H1 (cell line): Measurements from ENCODE around the gene APC2. TPM values are rescaled to one million over a fixed set of nuclear protein-coding genes. Genes with fewer than 3 reads are reported as not detected.

Experiments used
- CTCF ChIA-PET: fragments of 300-600 bp; sonication (Branson Sonifier 250); formaldehyde crosslinking; loops from one replicate; lab custom pipeline; 2021; ENCODE audit not compliant: partially characterized antibody; lab: Charles Lee
- POLR2A ChIA-PET: fragments of 300-600 bp; sonication (Branson Sonifier 250); formaldehyde crosslinking; loops from one replicate; lab custom pipeline; 2021; ENCODE audit warnings: inconsistent platforms; ENCODE audit not compliant: partially characterized antibody; lab: Charles Lee
- DNase-seq, 2 experiments: peaks; one replicate each; pipeline versions ENCODE4 v3.0.0 to v3.0.0-alpha.2; 2010 to 2022; ENCODE audit warnings: low spot score in 2 of 2, low read depth in 1 of 2, mixed read lengths in 1 of 2
- FAIRE-seq: peaks from 2 replicates; lab custom pipeline; 2011; peaks lifted over from hg19 to GRCh38; lab: Jason Lieb, UNC
- H2AFZ ChIP-seq: 2 replicates; pipeline ENCODE4 v1.8.1; 2012; ENCODE audit warnings: low read length, inconsistent platforms
- H2AK5ac ChIP-seq: 2 replicates; pipeline ENCODE4 v1.6.1; 2013; ENCODE audit warnings: low read depth, low read length
- H2BK120ac ChIP-seq: replicated peaks from 2 replicates; pipeline ENCODE3; 2013; ENCODE audit warnings: low read depth, low read length, inconsistent platforms
- H2BK12ac ChIP-seq: 2 replicates; pipeline ENCODE4 v1.6.1; 2013; ENCODE audit warnings: low read depth, low read length
- H2BK15ac ChIP-seq: 2 replicates; pipeline ENCODE4 v1.6.1; 2013; ENCODE audit warnings: low read length
- H2BK20ac ChIP-seq: 2 replicates; pipeline ENCODE4 v1.6.1; 2013; ENCODE audit warnings: low read length
- H2BK5ac ChIP-seq: 2 replicates; pipeline ENCODE4 v1.6.1; 2013; ENCODE audit warnings: low read depth, low read length
- H3K14ac ChIP-seq: 2 replicates; pipeline ENCODE4 v1.6.1; 2013; ENCODE audit warnings: inconsistent platforms; ENCODE audit not compliant: insufficient read length
- H3K18ac ChIP-seq: 2 replicates; pipeline ENCODE4 v1.6.1; 2013; ENCODE audit warnings: low read length; ENCODE audit errors: extremely low read depth
- H3K23ac ChIP-seq: 2 replicates; pipeline ENCODE4 v1.6.1; 2013; ENCODE audit warnings: inconsistent platforms; ENCODE audit not compliant: insufficient read length
- H3K23me2 ChIP-seq: 2 replicates; pipeline ENCODE4 v1.6.1; 2013; ENCODE audit warnings: low read depth, low read length
- H3K27ac ChIP-seq: 2 replicates; pipeline ENCODE4 v1.6.1; 2011; ENCODE audit warnings: low read depth, low read length, inconsistent platforms
- H3K27me3 ChIP-seq, 4 experiments: replicated peaks in 1 of 4; 1 replicate in 1 of 4; 2 replicates in 3 of 4; pipeline versions ENCODE4 v1.6.1 to v1.8.1; 2011 to 2013; ENCODE audit warnings: low read length in 3 of 4, mild to moderate bottlenecking in 3 of 4, inconsistent platforms in 2 of 4, mixed read lengths in 2 of 4, moderate library complexity in 1 of 4; ENCODE audit not compliant: control insufficient read depth in 3 of 4, insufficient read depth in 3 of 4; ENCODE audit errors: extremely low read depth in 1 of 4
- H3K36me3 ChIP-seq, 4 experiments: 2 replicates each; pipeline versions ENCODE4 v1.6.1 to v1.8.1; 2011 to 2013; ENCODE audit warnings: mild to moderate bottlenecking in 4 of 4, low read length in 3 of 4, moderate library complexity in 2 of 4, control low read depth in 1 of 4, inconsistent platforms in 1 of 4; ENCODE audit not compliant: insufficient read depth in 4 of 4, control insufficient read depth in 2 of 4
- H3K4ac ChIP-seq: replicated peaks from 2 replicates; pipeline ENCODE3; 2013; ENCODE audit warnings: low read length, low read depth, mixed read lengths, inconsistent platforms; ENCODE audit not compliant: insufficient read length
- H3K4me1 ChIP-seq, 4 experiments: replicated peaks in 1 of 4; 1 replicate in 1 of 4; 2 replicates in 3 of 4; pipeline versions ENCODE4 v1.6.1 to v1.8.1; 2011 to 2013; ENCODE audit warnings: low read length in 3 of 4, inconsistent platforms in 2 of 4, mixed read lengths in 1 of 4; ENCODE audit not compliant: insufficient read depth in 4 of 4, control insufficient read depth in 3 of 4
- H3K4me2 ChIP-seq, 2 experiments: 2 replicates each; pipeline versions ENCODE4 v1.6.1 to v1.8.1; 2011 to 2013; ENCODE audit warnings: low read depth in 2 of 2, low read length in 2 of 2, control low read depth in 1 of 2, inconsistent platforms in 1 of 2, mild to moderate bottlenecking in 1 of 2; ENCODE audit not compliant: insufficient read depth in 1 of 2
- H3K4me3 ChIP-seq, 4 experiments: fragments of 200-600, 300-600 bp in 1 of 4; sonication (generic), shearing (Covaris generic), sonication (Bioruptor Twin) in 1 of 4; 2 replicates each; pipeline versions ENCODE4 v1.5.1 to v1.8.1; 2011 to 2016; ENCODE audit warnings: low read length in 4 of 4, low read depth in 3 of 4, control low read depth in 2 of 4, inconsistent platforms in 2 of 4, mild to moderate bottlenecking in 2 of 4, mixed read lengths in 1 of 4, moderate library complexity in 1 of 4; ENCODE audit not compliant: insufficient read depth in 2 of 4; ENCODE audit errors: extremely low read depth in 1 of 4
- H3K56ac ChIP-seq: replicated peaks from 2 replicates; pipeline ENCODE3; 2013; ENCODE audit warnings: low read depth, mild to moderate bottlenecking, mixed read lengths, low read length, inconsistent platforms; ENCODE audit not compliant: insufficient read length
- H3K79me1 ChIP-seq: 2 replicates; pipeline ENCODE4 v1.6.1; 2013; ENCODE audit warnings: low read depth, low read length, control low read depth
- H3K79me2 ChIP-seq, 2 experiments: 2 replicates each; pipeline versions ENCODE4 v1.6.1 to v1.8.1; 2012 to 2013; ENCODE audit warnings: low read length in 2 of 2, mild to moderate bottlenecking in 2 of 2, inconsistent platforms in 1 of 2; ENCODE audit not compliant: insufficient read depth in 2 of 2, control insufficient read depth in 1 of 2
- H3K9ac ChIP-seq, 4 experiments: replicated peaks in 1 of 4; 1 replicate in 1 of 4; 2 replicates in 3 of 4; pipeline versions ENCODE4 v1.6.1 to v1.8.1; 2011 to 2013; ENCODE audit warnings: low read depth in 3 of 4, low read length in 3 of 4, control low read depth in 2 of 4, mild to moderate bottlenecking in 2 of 4, moderate library complexity in 2 of 4, inconsistent platforms in 1 of 4; ENCODE audit errors: extremely low read depth in 1 of 4
- H3K9me3 ChIP-seq, 2 experiments: 2 replicates each; pipeline versions ENCODE4 v1.6.1 to v1.8.1; 2012 to 2013; ENCODE audit warnings: mild to moderate bottlenecking in 2 of 2, moderate library complexity in 2 of 2, control low read depth in 1 of 2, inconsistent platforms in 1 of 2, low read depth in 1 of 2, low read length in 1 of 2, mixed read lengths in 1 of 2; ENCODE audit not compliant: insufficient read depth in 2 of 2
- H4K20me1 ChIP-seq, 2 experiments: replicated peaks in 1 of 2; 2 replicates each; pipeline versions ENCODE3 to v1.8.1; 2011 to 2013; ENCODE audit warnings: inconsistent platforms in 2 of 2, low read length in 2 of 2, mild to moderate bottlenecking in 1 of 2; ENCODE audit not compliant: insufficient read depth in 2 of 2, control insufficient read depth in 1 of 2
- H4K5ac ChIP-seq: 2 replicates; pipeline ENCODE4 v1.6.1; 2013; ENCODE audit warnings: low read length, low read depth, mixed read lengths, inconsistent platforms; ENCODE audit not compliant: insufficient read length
- H4K8ac ChIP-seq: 2 replicates; pipeline ENCODE4 v1.8.0; 2013; ENCODE audit warnings: mild to moderate bottlenecking, moderate library complexity, low read length, inconsistent platforms; ENCODE audit not compliant: insufficient read depth; ENCODE audit errors: extremely low read depth
- H4K91ac ChIP-seq: replicated peaks from 2 replicates; pipeline ENCODE3; 2013; ENCODE audit warnings: low read length, mixed read lengths, inconsistent platforms; ENCODE audit not compliant: insufficient read length
- RAD21 ChIP-seq, 2 experiments: IDR thresholded peaks in 1 of 2; conservative IDR thresholded peaks in 1 of 2; 2 replicates each; pipeline ENCODE4 v1.6.1; 2011; ENCODE audit warnings: low read depth in 2 of 2, low read length in 2 of 2, improper control_type of control experiment in 1 of 2, inconsistent platforms in 1 of 2, mild to moderate bottlenecking in 1 of 2, moderate library complexity in 1 of 2
- WGBS, 2 experiments: shearing (Covaris generic) in 1 of 2; methylation state at CpG; one replicate each; pipeline versions ENCODE4 v1.1.6 to v1.1.7; 2013 to 2015; ENCODE audit warnings: low lambda C conversion rate in 2 of 2, mixed read lengths in 2 of 2, inconsistent platforms in 1 of 2, low coverage in 1 of 2, missing lambda C conversion rate in 1 of 2; ENCODE audit not compliant: insufficient replicate concordance in 2 of 2, insufficient coverage in 1 of 2, insufficient read length in 1 of 2; ENCODE audit errors: extremely low coverage in 1 of 2, missing lambda C conversion rate in 1 of 2; 5-methylcytosine and 5-hydroxymethylcytosine counted together
- polyA plus RNA-seq, 7 experiments: library from polyadenylated mRNA; depleted of rRNA in 3 of 7; stranded (reverse) in 5 of 7; unstranded in 2 of 7; fragments of >200 nt in 5 of 7; fragments of 200-250 nt in 2 of 7; gene quantifications; 1 replicate in 5 of 7; 2 replicates in 1 of 7; 4 replicates in 1 of 7; pipeline versions ENCODE4 v1.2.1 to v1.2.3, GENCODE V29; 2011 to 2013; ENCODE audit warnings: missing spikeins in 2 of 7, mixed read lengths in 2 of 7
- total RNA-seq: library from RNA; stranded (reverse); fragmentation: NEBNext Ultra II Directional; extraction: Animal tissue kit (Norgen Biotek cat#: 25700); gene quantifications from 2 replicates; pipeline ENCODE4 v1.2.1, GENCODE V29; 2021
- TF ChIP-seq, protein P1 (sequence below): IDR thresholded peaks from 2 replicates; pipeline ENCODE4 v1.6.1; 2011; ENCODE audit warnings: low read length, improper control_type of control experiment

APC2 gene
- total and polyA plus RNA-seq, 2 of the 8 experiments (the other 6 are each of a cell fraction or from before 2014, with no cell fraction given), result 1.3 to 4.1 TPM

DNA sequence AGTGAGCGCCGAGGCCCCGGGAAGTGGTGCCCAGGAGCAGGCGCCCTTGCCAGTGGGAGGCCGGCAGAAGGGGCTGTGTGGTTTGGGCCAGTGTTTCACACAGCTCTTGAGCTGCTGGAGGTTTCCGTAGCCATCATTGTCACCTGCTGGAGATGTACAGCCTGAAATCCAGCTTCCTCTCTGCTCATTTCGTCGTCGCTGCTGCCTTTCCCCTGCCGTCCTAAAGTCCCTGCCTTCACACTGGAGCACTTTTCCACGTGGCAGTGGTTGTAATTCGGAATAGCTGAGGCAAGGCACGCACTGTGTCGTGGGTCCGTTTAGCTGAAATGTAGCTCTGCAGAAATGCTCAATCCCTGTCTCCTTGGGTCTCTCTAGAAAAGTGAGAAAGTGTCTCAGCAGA, 29.3 kb upstream of the APC2 start:
- peaks cover 33 to 79% (median 56%) of the 10 kb centered on the region in 4 experiments for H3K36me3 ChIP-seq
- 96% methylated on average over 15 of the region's 15 CpGs; no CpG with 5 or more reads in 1 of the 2 experiments for WGBS, 2 experiments
- H2BK120ac ChIP-seq, result no peak overlapping the region
- H3K79me2 ChIP-seq, result peaks cover 26 to 85% of the 10 kb centered on the region in 2 experiments
- H4K5ac ChIP-seq, result no peak overlapping the region
- POLR2A ChIA-PET, result interaction anchor here (0.8 to 1.8 kb wide), 6 partner anchors 11 to 152 kb away, joined by 3 to 6 read pairs (median 4); partner anchors contain the start of genes CIRBP and FAM174C
- no peak overlapping the region for H4K91ac ChIP-seq
- H3K23me2 ChIP-seq, result peaks cover under 1% of the 10 kb centered on the region; the same call in 1 of the 2 replicates
- no peak overlapping the region; the same call in 1 of the 2 replicates for H2BK20ac ChIP-seq
- CTCF ChIA-PET, result interaction anchor here (0.5 to 1.9 kb wide), 7 partner anchors 9 to 572 kb away, joined by 3 to 8 read pairs (median 4); no protein-coding TSS in a partner anchor
- no peak overlapping the region for H3K18ac ChIP-seq
- H4K8ac ChIP-seq, result peak overlapping the region; percentile 65
- peaks cover 55 to 60% of the 10 kb centered on the region in 2 experiments for H4K20me1 ChIP-seq
- FAIRE-seq (no peak), DNase-seq (no peak)
- no peak overlapping the region for H3K56ac ChIP-seq
- no peak overlapping the region for H3K27ac ChIP-seq
- H3K4me2 ChIP-seq, result no peak overlapping the region
- H2BK12ac ChIP-seq, result no peak overlapping the region
- no peak overlapping the region for H3K9ac ChIP-seq
- H2BK5ac ChIP-seq, result no peak overlapping the region
- H2BK15ac ChIP-seq, result no peak overlapping the region
- H3K79me1 ChIP-seq, result peaks cover 23% of the 10 kb centered on the region
- no peaks in the 10 kb centered on the region for H3K27me3 ChIP-seq
- H3K4ac ChIP-seq, result no peak overlapping the region
- peaks cover 8 to 21% (median 14%) of the 10 kb centered on the region in 4 experiments for H3K4me1 ChIP-seq
- H3K4me3 ChIP-seq, result no peak overlapping the region
- no peak overlapping the region for H3K14ac ChIP-seq
- H3K9me3 ChIP-seq, result no peaks in the 10 kb centered on the region
- H2AFZ ChIP-seq, result no peak overlapping the region
- no peak overlapping the region for H3K23ac ChIP-seq
- H2AK5ac ChIP-seq, result no peak overlapping the region
- TF ChIP-seq, protein P1, sequence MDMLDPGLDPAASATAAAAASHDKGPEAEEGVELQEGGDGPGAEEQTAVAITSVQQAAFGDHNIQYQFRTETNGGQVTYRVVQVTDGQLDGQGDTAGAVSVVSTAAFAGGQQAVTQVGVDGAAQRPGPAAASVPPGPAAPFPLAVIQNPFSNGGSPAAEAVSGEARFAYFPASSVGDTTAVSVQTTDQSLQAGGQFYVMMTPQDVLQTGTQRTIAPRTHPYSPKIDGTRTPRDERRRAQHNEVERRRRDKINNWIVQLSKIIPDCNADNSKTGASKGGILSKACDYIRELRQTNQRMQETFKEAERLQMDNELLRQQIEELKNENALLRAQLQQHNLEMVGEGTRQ, result no peak
- TF ChIP-seq RAD21 (IDR thresholded peaks at IDR 0.05 in 1 of 2, conservative IDR thresholded peaks at IDR 0.05 in 1 of 2; ENCODE audit: low read depth in 2 of 2, low read length in 2 of 2), result no peak
